HG03108 (cell line): ENCODE measurements around the gene PANK2.
A peak's percentile ranks its signal among the peaks of the same experiment; 100 is the strongest.
"Not testable (repeated sequence)": the region's sequence is repeated elsewhere in the genome, so short reads cannot be mapped to it uniquely, and the experiment has no call there.

Experiments used
- ATAC-seq: cut with Tn5 transposase; IDR thresholded peaks from one replicate; pipeline ENCODE4 v1.9.1; 2021; ENCODE audit warnings: moderate library complexity; ENCODE audit not compliant: unreplicated experiment

PANK2 gene

GRCh38 chr20:3869839-3870634, 19.1 kb upstream of the PANK2 start:
- ATAC-seq = no peak

GRCh38 chr20:3871550-3872265, 17.5 kb upstream of the PANK2 start:
- no peak for ATAC-seq

GRCh38 chr20:3873507-3873906, 15.7 kb upstream of the PANK2 start:
- ATAC-seq = no peak

GRCh38 chr20:3874194-3874844, 14.9 kb upstream of the PANK2 start:
- ATAC-seq = no peak

GRCh38 chr20:3875378-3875974, 13.7 kb upstream of the PANK2 start:
- ATAC-seq = no peak

- ATAC-seq = no peak
Measured at GRCh38 chr20:3876000-3876399, 13.2 kb upstream of the PANK2 start.

GRCh38 chr20:3876676-3877075, 12.5 kb upstream of the PANK2 start:
- ATAC-seq = no peak

GRCh38 chr20:3878921-3879274, 10.3 kb upstream of the PANK2 start:
- ATAC-seq = not testable (repeated sequence)

- ATAC-seq = no peak
Measured at GRCh38 chr20:3885715-3886114, 3.5 kb upstream of the PANK2 start.

- ATAC-seq = no peak
Measured at GRCh38 chr20:3887876-3888620, 1.1 kb upstream of the PANK2 start.

GRCh38 chr20:3889489-3890397, 556 bp downstream of the PANK2 start:
- ATAC-seq = peak; percentile 23

- ATAC-seq = no peak
Measured at GRCh38 chr20:3890398-3890751, 1.2 kb downstream of the PANK2 start.

GRCh38 chr20:3890999-3891929, 2.1 kb downstream of the PANK2 start:
- no peak for ATAC-seq

- no peak for ATAC-seq
Measured at GRCh38 chr20:3894796-3895195, 5.6 kb downstream of the PANK2 start.

- ATAC-seq = no peak
Measured at GRCh38 chr20:3896302-3896701, 7.1 kb downstream of the PANK2 start.

GRCh38 chr20:3896853-3897583, 7.8 kb downstream of the PANK2 start:
- ATAC-seq = no peak

- not testable (repeated sequence) for ATAC-seq
Measured at GRCh38 chr20:3898181-3898580, 9.0 kb downstream of the PANK2 start.

GRCh38 chr20:3898639-3899038, 9.5 kb downstream of the PANK2 start:
- no peak for ATAC-seq
